ENCODE data around the gene MAST1.
A peak's percentile ranks its signal among the peaks of the same experiment; 100 is the strongest.
"Not testable (repeated sequence)": the region's sequence is repeated elsewhere in the genome, so short reads cannot be mapped to it uniquely, and the experiment has no call there.

The MAST1 gene

GRCh38 chr19:12838886-12839756 is 806 bp downstream of the MAST1 start:
- Histone ChIP-seq H4K20me1 (peaks cover 59% of the 10 kb centered on the region), H3K27me3 (peaks cover 89% of the 10 kb centered on the region), H3K27ac (no peak overlapping the region)

GRCh38 chr19:12840091-12841079 is 2.1 kb downstream of the MAST1 start:
- Histone ChIP-seq H3K9me3 (no peaks in the 10 kb centered on the region), H3K4me2 (peak overlapping the region; percentile 66), H4K20me1 (peaks cover 48% of the 10 kb centered on the region), H3K4me3 (peak overlapping the region; percentile 28; the same call in 1 of the 2 replicates), H3K27ac (no peak overlapping the region), H3K36me3 (no peaks in the 10 kb centered on the region), H3K27me3 (peaks cover 81% of the 10 kb centered on the region), H3K9ac (no peak overlapping the region), H3K4me1 (peaks cover 36% of the 10 kb centered on the region)
- no peak for TF ChIP-seq Cebpa-rat (IDR thresholded peaks at IDR 0.05)

More at GRCh38 chr19:12838886-12839756, 806 bp downstream of the MAST1 start:
- Histone ChIP-seq H3K4me3 (peak overlapping the region; percentile 66), H3K4me2 (peak overlapping the region; percentile 83), H3K4me1 (peaks cover 47% of the 10 kb centered on the region), H3K9ac (no peak overlapping the region), H3K9me3 (no peaks in the 10 kb centered on the region), H3K36me3 (no peaks in the 10 kb centered on the region)
- TF ChIP-seq Cebpa-rat (IDR thresholded peaks at IDR 0.05): no peak

- Histone ChIP-seq H3K36me3 (no peaks in the 10 kb centered on the region), H3K9ac (no peak overlapping the region), H4K20me1 (peaks cover 44% of the 10 kb centered on the region), H3K4me2 (peak overlapping the region; percentile 66), H3K4me3 (peak overlapping the region; percentile 28; the same call in 1 of the 2 replicates), H3K27ac (no peak overlapping the region), H3K27me3 (peaks cover 81% of the 10 kb centered on the region), H3K4me1 (peaks cover 30% of the 10 kb centered on the region), H3K9me3 (no peaks in the 10 kb centered on the region)
- no peak for TF ChIP-seq Cebpa-rat (IDR thresholded peaks at IDR 0.05)
Observed at GRCh38 chr19:12841094-12841493, 2.8 kb downstream of the MAST1 start.

GRCh38 chr19:12842511-12842910 is 4.2 kb downstream of the MAST1 start:
- Histone ChIP-seq H4K20me1 (peaks cover 32% of the 10 kb centered on the region), H3K36me3 (no peaks in the 10 kb centered on the region), H3K4me1 (peaks cover 31% of the 10 kb centered on the region), H3K4me2 (no peak overlapping the region), H3K4me3 (no peak overlapping the region), H3K27ac (no peak overlapping the region), H3K9me3 (no peaks in the 10 kb centered on the region), H3K9ac (no peak overlapping the region), H3K27me3 (peaks cover 81% of the 10 kb centered on the region)
- no peak for TF ChIP-seq Cebpa-rat (IDR thresholded peaks at IDR 0.05)

- H3K9me3 ChIP-seq: no peaks in the 10 kb centered on the region
- TF ChIP-seq Cebpa-rat (IDR thresholded peaks at IDR 0.05): no peak
- no peak overlapping the region for H3K27ac ChIP-seq
- H3K4me1 ChIP-seq: peaks cover 26% of the 10 kb centered on the region
- H3K9ac ChIP-seq: no peak overlapping the region
- peaks cover 26% of the 10 kb centered on the region for H4K20me1 ChIP-seq
- H3K27me3 ChIP-seq: peaks cover 73% of the 10 kb centered on the region
- no peak overlapping the region for H3K4me3 ChIP-seq
- H3K36me3 ChIP-seq: no peaks in the 10 kb centered on the region
- no peak overlapping the region for H3K4me2 ChIP-seq
Observed at GRCh38 chr19:12843328-12843727, 5.0 kb downstream of the MAST1 start.

GRCh38 chr19:12843999-12844732 is 5.9 kb downstream of the MAST1 start:
- no peak for TF ChIP-seq Cebpa-rat (IDR thresholded peaks at IDR 0.05)
- Histone ChIP-seq H3K27me3 (peaks cover 64% of the 10 kb centered on the region), H3K4me3 (no peak overlapping the region), H3K9me3 (no peaks in the 10 kb centered on the region), H4K20me1 (peaks cover 26% of the 10 kb centered on the region), H3K36me3 (no peaks in the 10 kb centered on the region), H3K27ac (no peak overlapping the region), H3K4me2 (no peak overlapping the region), H3K4me1 (peaks cover 18% of the 10 kb centered on the region), H3K9ac (no peak overlapping the region)

GRCh38 chr19:12846613-12847012 is 8.3 kb downstream of the MAST1 start:
- Histone ChIP-seq H3K27me3 (peaks cover 40% of the 10 kb centered on the region), H3K4me2 (peak overlapping the region; percentile 81; the same call in 1 of the 2 replicates)
- H3K4me1 ChIP-seq, H3K27ac ChIP-seq, H3K9ac ChIP-seq, H3K9me3 ChIP-seq, H3K36me3 ChIP-seq, H4K20me1 ChIP-seq, H3K4me3 ChIP-seq: not testable (repeated sequence)

GRCh38 chr19:12847159-12848139 is 9.1 kb downstream of the MAST1 start:
- Histone ChIP-seq H3K9me3 (no peaks in the 10 kb centered on the region), H4K20me1 (no peaks in the 10 kb centered on the region), H3K36me3 (no peaks in the 10 kb centered on the region), H3K9ac (no peak overlapping the region), H3K27me3 (peaks cover 31% of the 10 kb centered on the region), H3K4me1 (peaks cover 5% of the 10 kb centered on the region; the same call in 1 of the 2 replicates), H3K4me3 (peak overlapping the region; percentile 52), H3K27ac (no peak overlapping the region), H3K4me2 (peak overlapping the region; percentile 81)
- TF ChIP-seq Cebpa-rat (IDR thresholded peaks at IDR 0.05): no peak
